GM23248 (cell line): ENCODE results near the gene PTPRN2. TPM values are rescaled to one million over a fixed set of nuclear protein-coding genes. Genes with fewer than 3 reads are reported as not detected.

Experiments used
- DNase-seq: peaks from one replicate; pipeline ENCODE4 v3.0.0-alpha.2; 2015
- H2AFZ ChIP-seq: fragments of 200-600 bp; sonication (generic); 2 replicates; pipeline ENCODE4 v1.6.1; 2016; ENCODE audit warnings: antibody characterized with exemption
- H3F3A ChIP-seq: fragments of 200-600 bp; sonication (generic); 2 replicates; pipeline ENCODE4 v1.6.1; 2016; ENCODE audit warnings: mild to moderate bottlenecking, antibody characterized with exemption, mixed run types; ENCODE audit not compliant: insufficient read depth
- H3K27ac ChIP-seq: fragments of 200-600 bp; sonication (generic); 2 replicates; pipeline ENCODE4 v1.5.1; 2016; ENCODE audit warnings: mild to moderate bottlenecking
- H3K27me3 ChIP-seq: fragments of 200-600 bp; sonication (generic); replicated peaks from 2 replicates; pipeline ENCODE4 v1.6.1; 2016; ENCODE audit warnings: mild to moderate bottlenecking; ENCODE audit not compliant: insufficient read depth
- H3K36me3 ChIP-seq: fragments of 200-600 bp; sonication (generic); 2 replicates; pipeline ENCODE4 v1.6.1; 2016; ENCODE audit warnings: low read depth, mild to moderate bottlenecking
- H3K4me1 ChIP-seq: fragments of 200-600 bp; sonication (generic); 2 replicates; pipeline ENCODE4 v1.6.1; 2016; ENCODE audit warnings: mild to moderate bottlenecking; ENCODE audit not compliant: insufficient read depth
- H3K4me2 ChIP-seq: fragments of 200-600 bp; sonication (generic); one replicate; pipeline ENCODE4 v1.6.1; 2016; ENCODE audit warnings: mild to moderate bottlenecking; ENCODE audit not compliant: unreplicated experiment
- H3K4me3 ChIP-seq: fragments of 200-600 bp; sonication (generic); 2 replicates; pipeline ENCODE4 v1.5.1; 2016; ENCODE audit warnings: mild to moderate bottlenecking
- H3K79me2 ChIP-seq: fragments of 200-600 bp; sonication (generic); 2 replicates; pipeline ENCODE4 v1.6.1; 2016; ENCODE audit warnings: mild to moderate bottlenecking; ENCODE audit not compliant: insufficient read depth
- H3K9ac ChIP-seq: fragments of 200-600 bp; sonication (generic); 2 replicates; pipeline ENCODE4 v1.6.1; 2016; ENCODE audit warnings: mild to moderate bottlenecking
- H3K9me2 ChIP-seq: fragments of 200-600 bp; sonication (generic); 2 replicates; pipeline ENCODE4 v1.6.1; 2016; ENCODE audit warnings: mixed run types, mild to moderate bottlenecking, moderate library complexity; ENCODE audit not compliant: insufficient read depth
- H3K9me3 ChIP-seq: fragments of 200-600 bp; sonication (generic); one replicate; pipeline ENCODE4 v1.6.1; 2017; ENCODE audit warnings: low read depth
- H4K20me1 ChIP-seq: fragments of 200-600 bp; sonication (generic); 2 replicates; pipeline ENCODE4 v1.6.0; 2016; ENCODE audit not compliant: insufficient read depth
- EZH2 ChIP-seq: fragments of 200-600 bp; sonication (generic); IDR thresholded peaks from 2 replicates; pipeline ENCODE4 v1.6.1; 2018; ENCODE audit warnings: antibody characterized with exemption, mild to moderate bottlenecking; ENCODE audit not compliant: insufficient read depth, poor library complexity, severe bottlenecking
- EZH2phosphoT487 ChIP-seq: fragments of 200-600 bp; sonication (generic); IDR thresholded peaks from 2 replicates; pipeline ENCODE4 v1.6.1; 2018; ENCODE audit warnings: antibody characterized with exemption, moderate library complexity, mild to moderate bottlenecking, low read depth; ENCODE audit not compliant: insufficient read depth
- WGBS, 2 experiments: methylation state at CpG; one replicate each; pipeline ENCODE4 v1.1.6; 2015 to 2017; ENCODE audit warnings: low lambda C conversion rate in 2 of 2, low coverage in 1 of 2; ENCODE audit errors: missing lambda C conversion rate in 2 of 2; 5-methylcytosine and 5-hydroxymethylcytosine counted together
- in situ Hi-C: fragments of 300-500 bp; cut with MboI; formaldehyde crosslinking; loops from 2 replicates; pipeline ENCODE4 v1.15.0; 2020
- polyA plus RNA-seq: library from polyadenylated mRNA; unstranded; fragments of >200 nt; fragmentation: Nextera tagmentation; extraction: Ambion mirVana; gene quantifications from 2 replicates; pipeline ENCODE4 v1.2.1, GENCODE V29; 2016
- total RNA-seq: library from RNA; depleted of rRNA; stranded (reverse); fragments of >200 nt; shearing (Covaris generic); gene quantifications from 2 replicates; pipeline ENCODE4 v1.2.3, GENCODE V29; 2014

Gene PTPRN2
- total and polyA plus RNA-seq, 2 experiments from 2014 or later, result 0.13 TPM; not detected in 1

DNA sequence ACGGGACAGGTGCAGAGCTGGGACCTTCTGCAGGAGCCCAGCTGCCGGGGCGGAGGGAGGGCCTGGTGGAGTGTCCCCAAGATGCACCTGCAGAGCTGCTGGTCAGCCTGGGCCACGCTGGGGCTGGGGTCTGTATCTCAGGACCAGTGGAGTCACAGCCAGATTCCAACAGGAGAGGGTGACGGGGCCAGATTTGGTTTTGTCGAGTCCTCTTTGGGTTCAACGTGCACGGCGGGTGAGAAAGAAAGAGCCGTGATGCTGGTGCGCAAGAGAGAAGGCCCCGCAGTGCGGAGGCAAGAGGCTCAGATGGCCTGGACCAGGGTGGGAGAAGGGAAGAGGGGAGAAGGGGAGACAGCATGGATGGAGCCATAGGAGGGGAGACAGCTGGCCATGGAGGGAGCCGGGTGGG, 462.9 kb downstream of the PTPRN2 start:
- Histone ChIP-seq H3K4me2 (no peak overlapping the region), H4K20me1 (no peaks in the 10 kb centered on the region), H3K36me3 (no peaks in the 10 kb centered on the region), H3K4me1 (no peaks in the 10 kb centered on the region), H3K9ac (no peak overlapping the region), H3K27ac (no peak overlapping the region), H2AFZ (no peak overlapping the region), H3K4me3 (no peak overlapping the region), H3K9me2 (no peaks in the 10 kb centered on the region), H3K9me3 (no peaks in the 10 kb centered on the region), H3F3A (no peaks in the 10 kb centered on the region), H3K79me2 (no peaks in the 10 kb centered on the region), H3K27me3 (no peaks in the 10 kb centered on the region)
- no peak for TF ChIP-seq EZH2
- TF ChIP-seq EZH2phosphoT487, result no peak
- in situ Hi-C loops, result no loop called here
- WGBS, 2 experiments, result 39 to 44% methylated on average over 14 of the region's 14 CpGs
- DNase-seq, result no peak

- no peak overlapping the region for H2AFZ ChIP-seq
- H4K20me1 ChIP-seq, result no peaks in the 10 kb centered on the region
- no peak overlapping the region for H3K9ac ChIP-seq
- no peak overlapping the region for H3K27ac ChIP-seq
- TF ChIP-seq EZH2phosphoT487 (no peak), EZH2 (no peak)
- no peak for DNase-seq
- no peaks in the 10 kb centered on the region for H3K27me3 ChIP-seq
- H3K9me3 ChIP-seq, result no peaks in the 10 kb centered on the region
- H3K9me2 ChIP-seq, result no peaks in the 10 kb centered on the region
- WGBS, 2 experiments, result 64 to 66% methylated on average over 18 of the region's 18 CpGs
- no peaks in the 10 kb centered on the region for H3F3A ChIP-seq
- no peak overlapping the region for H3K4me2 ChIP-seq
- no peak overlapping the region for H3K4me3 ChIP-seq
- in situ Hi-C loops, result no loop called here
- H3K79me2 ChIP-seq, result no peaks in the 10 kb centered on the region
- H3K36me3 ChIP-seq, result no peaks in the 10 kb centered on the region
- H3K4me1 ChIP-seq, result no peaks in the 10 kb centered on the region
These were observed 463.9 kb downstream of the PTPRN2 start for GRCh38 chr7:158123753-158124152.

DNA sequence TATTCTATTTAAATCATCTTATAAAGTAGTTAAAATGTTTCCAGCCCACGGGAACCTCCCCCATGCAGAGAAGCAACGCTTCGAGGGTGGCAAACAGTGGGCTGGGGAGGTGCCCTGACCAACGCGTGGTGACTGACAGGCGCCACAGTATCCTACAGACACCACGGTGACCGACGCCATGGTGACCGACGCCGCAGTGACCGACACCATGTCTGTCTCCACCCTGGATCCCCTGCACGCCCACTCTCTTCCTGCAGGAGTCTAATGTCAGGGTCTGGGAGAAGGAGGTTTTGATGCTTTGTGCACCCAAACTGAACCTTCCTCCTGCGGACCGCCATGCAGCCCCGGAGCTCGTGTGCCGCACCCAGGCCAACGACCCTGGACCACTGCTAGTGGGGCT, 464.4 kb downstream of the PTPRN2 start:
- Histone ChIP-seq H3K79me2 (no peaks in the 10 kb centered on the region), H3K9ac (no peak overlapping the region), H3K4me3 (no peak overlapping the region), H3K9me3 (no peaks in the 10 kb centered on the region), H2AFZ (no peak overlapping the region), H3K9me2 (no peaks in the 10 kb centered on the region), H3K27me3 (no peaks in the 10 kb centered on the region), H3F3A (no peaks in the 10 kb centered on the region), H3K36me3 (no peaks in the 10 kb centered on the region), H3K4me2 (no peak overlapping the region), H3K4me1 (no peaks in the 10 kb centered on the region), H4K20me1 (no peaks in the 10 kb centered on the region), H3K27ac (no peak overlapping the region)
- 65 to 67% methylated on average over 18 to 20 of the region's 20 CpGs for WGBS, 2 experiments
- TF ChIP-seq EZH2 (no peak), EZH2phosphoT487 (no peak)
- no peak for DNase-seq
- in situ Hi-C loops, result no loop called here

GRCh38 chr7:158121441-158122045, 466.1 kb downstream of the PTPRN2 start:
- H2AFZ ChIP-seq, result no peak overlapping the region
- WGBS, 2 experiments, result 18 to 19% methylated on average over 11 of the region's 11 CpGs
- TF ChIP-seq EZH2 (no peak), EZH2phosphoT487 (no peak)

GRCh38 chr7:158120716-158121115, 466.9 kb downstream of the PTPRN2 start:
- H3K36me3 ChIP-seq, result no peaks in the 10 kb centered on the region
- no peak overlapping the region for H3K4me2 ChIP-seq
- in situ Hi-C loops, result no loop called here
- no peak overlapping the region for H3K9ac ChIP-seq
- WGBS, 2 experiments, result 7 to 12% methylated on average over 6 of the region's 6 CpGs
- no peak for DNase-seq
- H2AFZ ChIP-seq, result no peak overlapping the region
- H4K20me1 ChIP-seq, result no peaks in the 10 kb centered on the region
- no peak overlapping the region for H3K4me3 ChIP-seq
- H3F3A ChIP-seq, result no peaks in the 10 kb centered on the region
- no peaks in the 10 kb centered on the region for H3K9me2 ChIP-seq
- no peaks in the 10 kb centered on the region for H3K4me1 ChIP-seq
- no peaks in the 10 kb centered on the region for H3K27me3 ChIP-seq
- TF ChIP-seq EZH2 (no peak), EZH2phosphoT487 (no peak)
- H3K9me3 ChIP-seq, result no peaks in the 10 kb centered on the region
- H3K27ac ChIP-seq, result no peak overlapping the region
- H3K79me2 ChIP-seq, result no peaks in the 10 kb centered on the region

More at GRCh38 chr7:158121441-158122045, 466.1 kb downstream of the PTPRN2 start:
- Histone ChIP-seq H3K9me2 (no peaks in the 10 kb centered on the region), H3K4me1 (no peaks in the 10 kb centered on the region), H3K4me2 (no peak overlapping the region), H3K9ac (no peak overlapping the region), H3K9me3 (no peaks in the 10 kb centered on the region), H3K27ac (no peak overlapping the region), H3K27me3 (no peaks in the 10 kb centered on the region), H3K79me2 (no peaks in the 10 kb centered on the region), H3K4me3 (no peak overlapping the region), H3K36me3 (no peaks in the 10 kb centered on the region), H4K20me1 (no peaks in the 10 kb centered on the region), H3F3A (no peaks in the 10 kb centered on the region)
- in situ Hi-C loops, result no loop called here
- no peak for DNase-seq
